K562 (cell line): ENCODE measurements around the gene ATP2A1. TPM values are rescaled to one million over a fixed set of nuclear protein-coding genes. Genes with fewer than 3 reads are reported as not detected.
A peak's percentile ranks its signal among the peaks of the same experiment; 100 is the strongest.

Experiments
- ATF1 ChIP-seq, 2 experiments: fragments of 450-650 bp in 1 of 2; IDR thresholded peaks; 2 replicates each; pipeline ENCODE4 v1.6.1; 2016; ENCODE audit warnings: missing compliant biosample characterization in 1 of 2, missing genetic modification characterization in 1 of 2
- BRD4 ChIP-seq: fragments of 200-600 bp; sonication (generic); IDR thresholded peaks from 2 replicates; pipeline ENCODE4 v1.6.1; 2017; ENCODE audit warnings: inconsistent platforms
- FIP1L1 ChIP-seq: fragments of 200-400 bp; formaldehyde crosslinking; IDR thresholded peaks from 2 replicates; pipeline ENCODE4 v1.6.1; 2018; ENCODE audit warnings: mild to moderate bottlenecking, low read depth, low read length; ENCODE audit not compliant: poor library complexity, severe bottlenecking
- FUS ChIP-seq: fragments of 200-400 bp; formaldehyde crosslinking; optimal IDR thresholded peaks from 2 replicates; pipeline ENCODE3; 2017; ENCODE audit warnings: low read depth, low read length
- HIVEP1 ChIP-seq: fragments of 250-450 bp; sonication (Bioruptor Pico); IDR thresholded peaks from 2 replicates; pipeline ENCODE4 v1.4.0; 2020; ENCODE audit warnings: mild to moderate bottlenecking
- JUN ChIP-seq, 2 experiments: sonication (generic) in 1 of 2; formaldehyde crosslinking in 1 of 2; IDR thresholded peaks; 2 replicates each; pipeline versions ENCODE4 v1.6.1 to v1.8.0; 2012 to 2022; ENCODE audit warnings: borderline replicate concordance in 2 of 2, mild to moderate bottlenecking in 2 of 2, improper control_type of control experiment in 1 of 2, low read depth in 1 of 2, low read length in 1 of 2, missing genetic modification reagents in 1 of 2
- KHSRP ChIP-seq: fragments of 450-650 bp; IDR thresholded peaks from 2 replicates; pipeline ENCODE4 v1.6.1; 2017
- LCOR ChIP-seq: sonication (generic); formaldehyde crosslinking; IDR thresholded peaks from 2 replicates; pipeline ENCODE4 v1.8.0; 2022; ENCODE audit warnings: mild to moderate bottlenecking, missing genetic modification reagents
- LEF1 ChIP-seq: fragments of 450-650 bp; IDR thresholded peaks from 2 replicates; pipeline ENCODE4 v1.6.1; 2016; ENCODE audit warnings: mild to moderate bottlenecking
- NBN ChIP-seq: fragments of 450-650 bp; IDR thresholded peaks from 2 replicates; pipeline ENCODE4 v1.6.1; 2016; ENCODE audit warnings: low read depth, mild to moderate bottlenecking
- NEUROD1 ChIP-seq: fragments of 150-350 bp; IDR thresholded peaks from 2 replicates; pipeline ENCODE4 v1.6.1; 2014; ENCODE audit warnings: borderline replicate concordance, low read length, low read depth; ENCODE audit not compliant: partially characterized antibody
- NFE2 ChIP-seq: IDR thresholded peaks from 2 replicates; pipeline ENCODE4 v1.6.1; 2014; ENCODE audit warnings: antibody characterized with exemption, low read depth
- NFXL1 ChIP-seq: fragments of 450-650 bp; formaldehyde crosslinking; IDR thresholded peaks from 2 replicates; pipeline ENCODE4 v1.4.0; 2021; ENCODE audit warnings: mild to moderate bottlenecking
- PHB ChIP-seq: fragments of 250-450 bp; sonication (Bioruptor Pico); IDR thresholded peaks from 2 replicates; pipeline ENCODE4 v1.5.0; 2021
- POLR3A ChIP-seq: IDR thresholded peaks from 2 replicates; pipeline ENCODE4 v1.6.1; 2011; ENCODE audit warnings: borderline replicate concordance, mild to moderate bottlenecking, moderate library complexity; ENCODE audit not compliant: insufficient read length, insufficient read depth; ENCODE audit errors: extremely low read depth
- TAF15 ChIP-seq: fragments of 200-400 bp; formaldehyde crosslinking; IDR thresholded peaks from 2 replicates; pipeline ENCODE4 v1.6.1; 2017; ENCODE audit warnings: mild to moderate bottlenecking, low read depth, low read length, moderate library complexity
- TEAD2 ChIP-seq: fragments of 450-650 bp; IDR thresholded peaks from 2 replicates; pipeline ENCODE4 v1.6.1; 2016; ENCODE audit warnings: missing genetic modification characterization, control low read depth, missing compliant biosample characterization
- ZFP1 ChIP-seq: fragments of 450-650 bp; formaldehyde crosslinking; IDR thresholded peaks from 2 replicates; pipeline ENCODE4 v1.4.0; 2020; ENCODE audit warnings: mild to moderate bottlenecking, mixed read lengths
- ZFX ChIP-seq: sonication (generic); formaldehyde crosslinking; IDR thresholded peaks from 2 replicates; pipeline ENCODE4 v1.8.0; 2022; ENCODE audit warnings: mild to moderate bottlenecking, missing genetic modification reagents, moderate library complexity
- ZKSCAN3 ChIP-seq: fragments of 250-450 bp; sonication (Bioruptor Pico); IDR thresholded peaks from 2 replicates; pipeline ENCODE4 v1.4.0; 2020
- ZNF785 ChIP-seq: fragments of 250-450 bp; sonication (Bioruptor Pico); IDR thresholded peaks from 2 replicates; pipeline ENCODE4 v1.4.0; 2020; ENCODE audit warnings: mild to moderate bottlenecking
- ZSCAN29 ChIP-seq: fragments of 450-650 bp; IDR thresholded peaks from 2 replicates; pipeline ENCODE4 v1.6.1; 2017
- polyA plus RNA-seq, 8 experiments: library from polyadenylated mRNA; depleted of rRNA in 4 of 8; stranded (reverse) in 5 of 8; unstranded in 3 of 8; fragments of >200 nt; fragmentation: Nextera tagmentation in 2 of 8; fragmentation: Illumina TruSeq in 1 of 8; extraction: Ambion mirVana in 2 of 8; extraction: Trizol in 1 of 8; gene quantifications; 2 replicates each; pipeline versions ENCODE4 v1.2.1 to v1.2.3, GENCODE V29; 2011 to 2014; ENCODE audit warnings: inconsistent platforms in 1 of 8, missing spikeins in 1 of 8
- total RNA-seq, 7 experiments: library from RNA; depleted of rRNA in 6 of 7; stranded (reverse); fragments of >200 nt in 6 of 7; fragmentation: Illumina TruSeq in 2 of 7; extraction: Trizol in 2 of 7; gene quantifications; 2 replicates each; pipeline versions ENCODE4 v1.2.1 to v1.2.3, GENCODE V29; 2011 to 2021; ENCODE audit warnings: low replicate concordance in 1 of 7
- TF ChIP-seq, protein P1 (sequence below): fragments of 200-400 bp; formaldehyde crosslinking; IDR thresholded peaks from 2 replicates; pipeline ENCODE4 v1.6.1; 2017; ENCODE audit warnings: mild to moderate bottlenecking, low read depth, low read length, moderate library complexity
- TF ChIP-seq, protein P2 (sequence below): fragments of 450-650 bp; IDR thresholded peaks from 2 replicates; pipeline ENCODE4 v1.6.1; 2018; ENCODE audit warnings: mild to moderate bottlenecking, low read depth; ENCODE audit not compliant: partially characterized antibody
- TF ChIP-seq, protein P3 (sequence below): fragments of 450-650 bp; formaldehyde crosslinking; IDR thresholded peaks from 2 replicates; pipeline ENCODE4 v1.4.0; 2022; ENCODE audit warnings: missing genetic modification characterization

ATP2A1 gene
- total and polyA plus RNA-seq, 9 of the 15 experiments (the other 6 are each of a cell fraction or from before 2014, with no cell fraction given), result 0.25 to 2.6 (median 0.65) TPM

DNA sequence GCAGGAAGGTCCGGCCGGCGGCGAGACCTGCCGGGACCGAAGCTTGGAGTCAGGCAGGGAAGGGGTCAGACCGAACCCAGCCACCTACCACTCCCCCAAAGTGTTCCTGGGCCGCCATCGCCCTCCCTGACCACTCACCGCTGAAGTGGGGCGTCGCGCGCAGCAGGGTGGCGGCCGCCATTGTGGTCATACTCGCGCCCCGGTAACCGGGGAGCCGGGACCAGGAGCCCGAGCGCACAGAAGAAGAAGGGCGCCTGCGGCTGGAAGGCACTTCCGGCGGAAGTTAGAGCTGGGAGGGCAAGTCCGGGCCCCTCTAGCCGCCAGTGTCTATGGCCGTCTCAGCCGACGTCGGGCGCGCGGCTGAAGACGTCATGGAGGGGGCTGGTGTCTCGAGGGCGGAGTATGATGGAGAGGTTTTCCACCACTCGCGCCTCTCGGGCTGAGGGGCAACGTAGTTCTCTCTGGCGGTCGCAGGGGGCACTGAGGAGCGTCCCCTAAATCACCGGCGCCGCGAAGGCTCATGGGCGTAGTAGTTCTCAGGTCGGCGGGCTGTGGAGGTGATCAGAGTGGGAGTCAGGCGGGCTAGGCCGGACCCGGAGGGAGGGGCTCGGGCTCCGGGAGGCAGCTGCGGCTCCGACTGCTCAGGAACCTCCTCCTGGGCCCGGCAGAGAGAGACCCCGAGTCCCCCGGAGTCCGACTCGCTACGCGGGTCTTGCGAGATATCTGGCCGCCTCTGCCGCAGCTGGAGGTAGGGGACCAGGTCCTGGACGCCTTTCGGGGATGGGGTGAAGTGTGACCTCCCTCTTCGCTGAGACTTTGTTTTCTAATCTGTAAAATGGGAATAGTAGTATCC, 32.0 kb upstream of the ATP2A1 start, which contains the start of gene TUFM (continued):
- TF ChIP-seq NEUROD1, result peak; percentile 32
- no peak for TF ChIP-seq BRD4
- no peak for TF ChIP-seq ZNF785 (CRISPR knock-in tag)
- peak; percentile 62; the same call in 1 of the 2 replicates for TF ChIP-seq KHSRP
- no peak for TF ChIP-seq FUS
- TF ChIP-seq, protein P1, sequence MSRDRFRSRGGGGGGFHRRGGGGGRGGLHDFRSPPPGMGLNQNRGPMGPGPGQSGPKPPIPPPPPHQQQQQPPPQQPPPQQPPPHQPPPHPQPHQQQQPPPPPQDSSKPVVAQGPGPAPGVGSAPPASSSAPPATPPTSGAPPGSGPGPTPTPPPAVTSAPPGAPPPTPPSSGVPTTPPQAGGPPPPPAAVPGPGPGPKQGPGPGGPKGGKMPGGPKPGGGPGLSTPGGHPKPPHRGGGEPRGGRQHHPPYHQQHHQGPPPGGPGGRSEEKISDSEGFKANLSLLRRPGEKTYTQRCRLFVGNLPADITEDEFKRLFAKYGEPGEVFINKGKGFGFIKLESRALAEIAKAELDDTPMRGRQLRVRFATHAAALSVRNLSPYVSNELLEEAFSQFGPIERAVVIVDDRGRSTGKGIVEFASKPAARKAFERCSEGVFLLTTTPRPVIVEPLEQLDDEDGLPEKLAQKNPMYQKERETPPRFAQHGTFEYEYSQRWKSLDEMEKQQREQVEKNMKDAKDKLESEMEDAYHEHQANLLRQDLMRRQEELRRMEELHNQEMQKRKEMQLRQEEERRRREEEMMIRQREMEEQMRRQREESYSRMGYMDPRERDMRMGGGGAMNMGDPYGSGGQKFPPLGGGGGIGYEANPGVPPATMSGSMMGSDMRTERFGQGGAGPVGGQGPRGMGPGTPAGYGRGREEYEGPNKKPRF, result no peak
- TF ChIP-seq ATF1 (CRISPR knock-in tag; IDR thresholded peaks at IDR 0.05), result peak; percentile 95
- TF ChIP-seq ATF1 (tag; IDR thresholded peaks at IDR 0.05), result peak; percentile 99
- TF ChIP-seq, protein P2, sequence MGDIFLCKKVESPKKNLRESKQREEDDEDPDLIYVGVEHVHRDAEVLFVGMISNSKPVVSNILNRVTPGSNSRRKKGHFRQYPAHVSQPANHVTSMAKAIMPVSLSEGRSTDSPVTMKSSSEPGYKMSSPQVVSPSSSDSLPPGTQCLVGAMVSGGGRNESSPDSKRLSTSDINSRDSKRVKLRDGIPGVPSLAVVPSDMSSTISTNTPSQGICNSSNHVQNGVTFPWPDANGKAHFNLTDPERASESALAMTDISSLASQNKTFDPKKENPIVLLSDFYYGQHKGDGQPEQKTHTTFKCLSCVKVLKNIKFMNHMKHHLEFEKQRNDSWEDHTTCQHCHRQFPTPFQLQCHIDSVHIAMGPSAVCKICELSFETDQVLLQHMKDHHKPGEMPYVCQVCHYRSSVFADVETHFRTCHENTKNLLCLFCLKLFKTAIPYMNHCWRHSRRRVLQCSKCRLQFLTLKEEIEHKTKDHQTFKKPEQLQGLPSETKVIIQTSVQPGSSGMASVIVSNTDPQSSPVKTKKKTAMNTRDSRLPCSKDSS, result no peak
- peak; percentile 71 for TF ChIP-seq FIP1L1
- TF ChIP-seq POLR3A, result no peak
- no peak; the same call in 1 of the 2 replicates for TF ChIP-seq NFE2
- TF ChIP-seq ZFP1 (CRISPR knock-in tag), result no peak
- TF ChIP-seq ZFX (CRISPR knock-in tag), result peak; percentile 100
- no peak for TF ChIP-seq TEAD2 (tag)
- no peak for TF ChIP-seq LEF1
- peak; percentile 91; the same call in 1 of the 2 replicates for TF ChIP-seq NBN
- TF ChIP-seq JUN (IDR thresholded peaks at IDR 0.05; ENCODE audit: borderline replicate concordance, low read depth, low read length), result peak; percentile 76
- no peak for TF ChIP-seq JUN (CRISPR knock-in tag; IDR thresholded peaks at IDR 0.05; ENCODE audit: borderline replicate concordance)
- TF ChIP-seq, protein P3, sequence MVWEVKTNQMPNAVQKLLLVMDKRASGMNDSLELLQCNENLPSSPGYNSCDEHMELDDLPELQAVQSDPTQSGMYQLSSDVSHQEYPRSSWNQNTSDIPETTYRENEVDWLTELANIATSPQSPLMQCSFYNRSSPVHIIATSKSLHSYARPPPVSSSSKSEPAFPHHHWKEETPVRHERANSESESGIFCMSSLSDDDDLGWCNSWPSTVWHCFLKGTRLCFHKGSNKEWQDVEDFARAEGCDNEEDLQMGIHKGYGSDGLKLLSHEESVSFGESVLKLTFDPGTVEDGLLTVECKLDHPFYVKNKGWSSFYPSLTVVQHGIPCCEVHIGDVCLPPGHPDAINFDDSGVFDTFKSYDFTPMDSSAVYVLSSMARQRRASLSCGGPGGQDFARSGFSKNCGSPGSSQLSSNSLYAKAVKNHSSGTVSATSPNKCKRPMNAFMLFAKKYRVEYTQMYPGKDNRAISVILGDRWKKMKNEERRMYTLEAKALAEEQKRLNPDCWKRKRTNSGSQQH, result no peak
- no peak for TF ChIP-seq TAF15
- TF ChIP-seq NFXL1 (CRISPR knock-in tag), result no peak
- TF ChIP-seq ZSCAN29, result no peak
- no peak for TF ChIP-seq ZKSCAN3 (CRISPR knock-in tag)
- TF ChIP-seq HIVEP1 (CRISPR knock-in tag), result no peak
- no peak for TF ChIP-seq PHB
- peak; percentile 95; the same call in 1 of the 2 replicates for TF ChIP-seq LCOR
